K562 (cell line): ENCODE data around the gene AGPAT1. TPM values are rescaled to one million over a fixed set of nuclear protein-coding genes. Genes with fewer than 3 reads are reported as not detected.
A peak's percentile ranks its signal among the peaks of the same experiment; 100 is the strongest.

Source experiments
- ATAC-seq: fragments of 200-7000 bp; cut with Tn5 transposase; 3 replicates; pipeline ENCODE4 v1.9.1; 2020; ENCODE audit warnings: moderate library complexity
- BruUV-seq: library from RNA; stranded (reverse); fragments of 400-500 nt; replicated peaks from 2 replicates; lab custom pipeline; 2021; lab: Mats Ljungman, UMichigan
- CTCF ChIA-PET: fragments of 300-600 bp; formaldehyde crosslinking; extraction: SDS; loops from one replicate; lab custom pipeline; 2021; ENCODE audit warnings: low intra/inter-chr PET ratio; lab: Yijun Ruan, JAX
- POLR2A ChIA-PET: fragments of 300-600, 350-650 bp; sonication (Branson Sonifier 250); formaldehyde crosslinking; extraction: SDS; loops from one replicate; lab custom pipeline; 2021; ENCODE audit warnings: antibody characterized with exemption, inconsistent platforms; lab: Yijun Ruan, JAX
- DNase-seq, 4 experiments: peaks; one replicate each; pipeline versions ENCODE4 v3.0.0 to v3.0.0-alpha.2; 2011 to 2018; ENCODE audit warnings: low spot score in 3 of 4, mixed read lengths in 3 of 4; ENCODE audit errors: extremely low read depth in 1 of 4
- FAIRE-seq: peaks from 2 replicates; lab custom pipeline; 2011; peaks lifted over from hg19 to GRCh38; lab: Jason Lieb, UNC
- H2AFZ ChIP-seq: 2 replicates; pipeline ENCODE4 v1.6.0; 2011; ENCODE audit warnings: low read depth, low read length, control low read depth, inconsistent platforms
- H3K27ac ChIP-seq: fragments of 200-600 bp; 3 replicates; pipeline ENCODE4 v1.8.0; 2011; ENCODE audit warnings: low read depth, mild to moderate bottlenecking, control low read depth, inconsistent platforms, low read length, moderate library complexity, mixed read lengths; ENCODE audit errors: extremely low read depth
- H3K27me3 ChIP-seq, 2 experiments: fragments of 300-600 bp in 1 of 2; 2 replicates in 1 of 2; 3 replicates in 1 of 2; pipeline versions ENCODE4 v1.6.0 to v1.8.0; 2011; ENCODE audit warnings: inconsistent platforms in 2 of 2, low read length in 2 of 2, mild to moderate bottlenecking in 1 of 2, mixed read lengths in 1 of 2, moderate library complexity in 1 of 2; ENCODE audit not compliant: control insufficient read depth in 2 of 2, insufficient read depth in 2 of 2
- H3K36me3 ChIP-seq: fragments of 300-600 bp; 3 replicates; pipeline ENCODE4 v1.8.0; 2011; ENCODE audit warnings: mild to moderate bottlenecking, low read length, inconsistent platforms; ENCODE audit not compliant: control insufficient read depth, insufficient read depth
- H3K4me1 ChIP-seq, 2 experiments: fragments of 200-600 bp in 1 of 2; replicated peaks in 1 of 2; 2 replicates in 1 of 2; 3 replicates in 1 of 2; pipeline versions ENCODE4 v1.5.1 to v1.8.0; 2011; ENCODE audit warnings: inconsistent platforms in 2 of 2, low read length in 2 of 2, mild to moderate bottlenecking in 1 of 2, mixed read lengths in 1 of 2, moderate library complexity in 1 of 2; ENCODE audit not compliant: control insufficient read depth in 2 of 2, insufficient read depth in 2 of 2
- H3K4me2 ChIP-seq: 2 replicates; pipeline ENCODE4 v1.6.1; 2011; ENCODE audit warnings: low read length, control low read depth, inconsistent platforms, mixed read lengths; ENCODE audit not compliant: insufficient read depth
- H3K4me3 ChIP-seq: fragments of 200-600 bp; sonication (generic), shearing (Covaris generic); 2 replicates; pipeline ENCODE4 v1.5.1; 2016; ENCODE audit warnings: control low read depth, inconsistent platforms
- H3K79me2 ChIP-seq: fragments of 200-600 bp; 3 replicates; pipeline ENCODE4 v1.8.0; 2011; ENCODE audit warnings: low read length, inconsistent platforms; ENCODE audit not compliant: control insufficient read depth, insufficient read depth
- H3K9ac ChIP-seq, 2 experiments: 2 replicates each; pipeline versions ENCODE4 v1.6.0 to v1.6.1; 2011; ENCODE audit warnings: low read depth in 2 of 2, low read length in 2 of 2, control low read depth in 1 of 2, inconsistent platforms in 1 of 2, mild to moderate bottlenecking in 1 of 2, mixed read lengths in 1 of 2; ENCODE audit not compliant: insufficient read depth in 1 of 2
- H3K9me1 ChIP-seq: one replicate; pipeline ENCODE4 v1.6.0; 2011; ENCODE audit warnings: inconsistent platforms, mild to moderate bottlenecking, low read length, moderate library complexity; ENCODE audit not compliant: control insufficient read depth, insufficient read depth
- H3K9me3 ChIP-seq: replicated peaks from 2 replicates; pipeline ENCODE4 v1.5.1; 2011; ENCODE audit warnings: low read depth, low read length, inconsistent platforms; ENCODE audit not compliant: control insufficient read depth, insufficient read depth
- H4K20me1 ChIP-seq: replicated peaks from 2 replicates; pipeline ENCODE4 v1.6.1; 2011; ENCODE audit warnings: low read length, inconsistent platforms, mixed read lengths; ENCODE audit not compliant: control insufficient read depth, insufficient read depth
- DACH1 ChIP-seq: fragments of 450-650 bp; IDR thresholded peaks from 2 replicates; pipeline ENCODE4 v1.6.1; 2018; ENCODE audit not compliant: partially characterized antibody
- E2F3 ChIP-seq: fragments of 250-450 bp; sonication (Bioruptor Pico); IDR thresholded peaks from 2 replicates; pipeline ENCODE4 v1.4.0; 2020; ENCODE audit warnings: mild to moderate bottlenecking
- E2F8 ChIP-seq: fragments of 450-650 bp; IDR thresholded peaks from 2 replicates; pipeline ENCODE4 v1.7.1; 2018; ENCODE audit warnings: mild to moderate bottlenecking, low read depth; ENCODE audit not compliant: partially characterized antibody
- FOXJ3 ChIP-seq: sonication (generic); formaldehyde crosslinking; IDR thresholded peaks from 2 replicates; pipeline ENCODE4 v1.4.0; 2020; ENCODE audit warnings: mild to moderate bottlenecking, missing genetic modification reagents
- MLLT1 ChIP-seq, 2 experiments: fragments of 450-650 bp; IDR thresholded peaks; 2 replicates each; pipeline ENCODE4 v1.6.1; 2016
- NEUROD1 ChIP-seq: fragments of 150-350 bp; IDR thresholded peaks from 2 replicates; pipeline ENCODE4 v1.6.1; 2014; ENCODE audit warnings: borderline replicate concordance, low read length, low read depth; ENCODE audit not compliant: partially characterized antibody
- NFIC ChIP-seq: fragments of 450-650 bp; IDR thresholded peaks from 2 replicates; pipeline ENCODE4 v1.6.1; 2017; ENCODE audit warnings: mild to moderate bottlenecking, inconsistent platforms
- RBFOX2 ChIP-seq: fragments of 200-400 bp; formaldehyde crosslinking; IDR thresholded peaks from 2 replicates; pipeline ENCODE4 v1.6.1; 2017; ENCODE audit warnings: low read depth, mild to moderate bottlenecking, low read length, moderate library complexity
- SMARCA4 ChIP-seq: fragments of 450-650 bp; IDR thresholded peaks from 2 replicates; pipeline ENCODE4 v1.6.1; 2016
- ZBTB49 ChIP-seq: sonication (generic); formaldehyde crosslinking; IDR thresholded peaks from 2 replicates; pipeline ENCODE4 v1.8.0; 2022; ENCODE audit warnings: missing genetic modification reagents, mild to moderate bottlenecking, borderline replicate concordance
- ZNF347 ChIP-seq: fragments of 450-650 bp; formaldehyde crosslinking; IDR thresholded peaks from 2 replicates; pipeline ENCODE4 v1.4.0; 2020; ENCODE audit warnings: low read depth, mild to moderate bottlenecking, moderate library complexity
- ZNF57 ChIP-seq: fragments of 450-650 bp; formaldehyde crosslinking; IDR thresholded peaks from 2 replicates; pipeline ENCODE4 v1.4.0; 2020; ENCODE audit warnings: mild to moderate bottlenecking, moderate library complexity
- WGBS: fragments of 100-300 bp; shearing (Covaris generic); methylation state at CpG from one replicate; pipeline ENCODE4 v1.1.6; 2016; ENCODE audit warnings: low coverage, mixed read lengths; ENCODE audit not compliant: insufficient coverage; ENCODE audit errors: missing lambda C conversion rate; 5-methylcytosine and 5-hydroxymethylcytosine counted together
- in situ Hi-C: fragments of 300-500 bp; cut with MboI; formaldehyde crosslinking; loops from 4 replicates; pipeline ENCODE4 v1.15.0; 2018; ENCODE audit warnings: inconsistent platforms, mixed read lengths
- intact Hi-C: fragments of 100-400 bp; cut with micrococcal nuclease; formaldehyde crosslinking; loops from 2 replicates; pipeline ENCODE4 v1.14.2; 2022
- polyA plus RNA-seq, 8 experiments: library from polyadenylated mRNA; depleted of rRNA in 4 of 8; stranded (reverse) in 5 of 8; unstranded in 3 of 8; fragments of >200 nt; fragmentation: Nextera tagmentation in 2 of 8; fragmentation: Illumina TruSeq in 1 of 8; extraction: Ambion mirVana in 2 of 8; extraction: Trizol in 1 of 8; gene quantifications; 2 replicates each; pipeline versions ENCODE4 v1.2.1 to v1.2.3, GENCODE V29; 2011 to 2014; ENCODE audit warnings: inconsistent platforms in 1 of 8, missing spikeins in 1 of 8
- total RNA-seq, 7 experiments: library from RNA; depleted of rRNA in 6 of 7; stranded (reverse); fragments of >200 nt in 6 of 7; fragmentation: Illumina TruSeq in 2 of 7; extraction: Trizol in 2 of 7; gene quantifications; 2 replicates each; pipeline versions ENCODE4 v1.2.1 to v1.2.3, GENCODE V29; 2011 to 2021; ENCODE audit warnings: low replicate concordance in 1 of 7

AGPAT1 gene
- total and polyA plus RNA-seq, 9 of the 15 experiments (the other 6 are each of a cell fraction or from before 2014, with no cell fraction given) = 37.9 to 176 (median 69.4) TPM

- no peaks in the 10 kb centered on the region for H4K20me1 ChIP-seq
- peak within 1 kb of the TSS; percentile 86 for H3K4me2 ChIP-seq
- H3K79me2 ChIP-seq = peaks cover 44% of the 10 kb centered on the region
- H2AFZ ChIP-seq = peak within 1 kb of the TSS; percentile 91
- POLR2A ChIA-PET = interaction anchor here (0.6 to 2.1 kb wide), 5 partner anchors 11 to 326 kb away, joined by 3 to 7 read pairs (median 4); partner anchors contain the start of genes EGFL8 and HSPA1B
- FAIRE-seq (peak; percentile 93), ATAC-seq (peak; percentile 83), DNase-seq (peak; percentile 88 to 97 (median 92))
- H3K9me1 ChIP-seq = no peaks in the 10 kb centered on the region
- H3K4me3 ChIP-seq = peak within 1 kb of the TSS; percentile 65
- under 1% methylated on average over 47 of the region's 52 CpGs for WGBS
- no peaks in the 10 kb centered on the region for H3K9me3 ChIP-seq
- intact Hi-C loops = loop anchor here (1.0 kb wide), 3 partner anchors 24 to 41 kb away; partner anchors contain the start of gene FKBPL
- peak within 1 kb of the TSS; percentile 89 for H3K27ac ChIP-seq
- in situ Hi-C loops = no loop called here
- CTCF ChIA-PET = interaction anchor here (0.9 to 4.2 kb wide), 3 partner anchors 25 to 37 kb away, joined by 3 to 51 read pairs (median 8); no protein-coding TSS in a partner anchor
- peaks cover 25 to 62% of the 10 kb centered on the region in 2 experiments; a peak in 4 of 5 replicates for H3K4me1 ChIP-seq
- H3K9ac ChIP-seq = peak within 1 kb of the TSS; percentile 86 to 93
- no TSS peak for BruUV-seq
- H3K27me3 ChIP-seq = no peaks in the 10 kb centered on the region
- H3K36me3 ChIP-seq = peaks cover 37% of the 10 kb centered on the region
- TF ChIP-seq RBFOX2 = peak; percentile 80
- TF ChIP-seq MLLT1 (IDR thresholded peaks at IDR 0.05) = peak; percentile 60 to 77; a peak in 3 of 4 replicates
- TF ChIP-seq NEUROD1 = peak; percentile 15
- no peak; the same call in 1 of the 2 replicates for TF ChIP-seq NFIC
- TF ChIP-seq FOXJ3 (CRISPR knock-in tag) = no peak
- TF ChIP-seq E2F3 = no peak
- TF ChIP-seq SMARCA4 = no peak
- no peak for TF ChIP-seq ZNF57 (CRISPR knock-in tag)
- TF ChIP-seq E2F8 = peak; percentile 83
- no peak for TF ChIP-seq DACH1
- no peak for TF ChIP-seq ZNF347 (CRISPR knock-in tag)
- TF ChIP-seq ZBTB49 (CRISPR knock-in tag) = no peak
Observed at GRCh38 chr6:32153564-32154513, 22.0 kb downstream of the AGPAT1 start, which contains the start of gene PPT2. Gene PPT2, plus strand, starts transcription at chr6:32154141. Its CDS starts 454 bp downstream, at chr6:32154595.
